Neural crest cell (in vitro differentiated cells): Measurements from ENCODE around the gene LGI1. TPM values are rescaled to one million over a fixed set of nuclear protein-coding genes. Genes with fewer than 3 reads are reported as not detected.

ENCODE experiments used
- DNase-seq: peaks from one replicate; pipeline ENCODE4 v3.0.0; 2021; ENCODE audit warnings: low read depth, mixed read lengths, low spot score
- H3K27ac Mint-ChIP-seq: one replicate; pipeline ENCODE4 v1.8.0; 2021; ENCODE audit warnings: mild to moderate bottlenecking, mixed read lengths; ENCODE audit not compliant: unreplicated experiment
- H3K27me3 Mint-ChIP-seq: 2 replicates; pipeline ENCODE4 v1.8.0; 2021; ENCODE audit warnings: low read depth, mild to moderate bottlenecking, mixed read lengths
- H3K36me3 Mint-ChIP-seq: 2 replicates; pipeline ENCODE4 v1.8.0; 2021; ENCODE audit warnings: low read depth, mild to moderate bottlenecking, mixed read lengths
- H3K4me1 Mint-ChIP-seq: 2 replicates; pipeline ENCODE4 v1.8.0; 2021; ENCODE audit warnings: mixed read lengths
- H3K4me3 Mint-ChIP-seq: one replicate; pipeline ENCODE4 v1.8.0; 2021; ENCODE audit warnings: mild to moderate bottlenecking, mixed read lengths
- H3K9me3 Mint-ChIP-seq: 2 replicates; pipeline ENCODE4 v1.8.0; 2021; ENCODE audit warnings: mixed read lengths
- total RNA-seq: library from RNA; stranded (reverse); gene quantifications from 2 replicates; pipeline ENCODE4 v1.2.1, GENCODE V29; 2021
- TF ChIP-seq, protein P1 (sequence below): fragments of 200-600 bp; sonication (generic); conservative IDR thresholded peaks from 2 replicates; pipeline ENCODE4 v1.5.0; 2021; ENCODE audit warnings: antibody characterized with exemption, mild to moderate bottlenecking

Gene LGI1
- total RNA-seq, 1 donor from 2014 or later, result 22.6 TPM

DNA sequence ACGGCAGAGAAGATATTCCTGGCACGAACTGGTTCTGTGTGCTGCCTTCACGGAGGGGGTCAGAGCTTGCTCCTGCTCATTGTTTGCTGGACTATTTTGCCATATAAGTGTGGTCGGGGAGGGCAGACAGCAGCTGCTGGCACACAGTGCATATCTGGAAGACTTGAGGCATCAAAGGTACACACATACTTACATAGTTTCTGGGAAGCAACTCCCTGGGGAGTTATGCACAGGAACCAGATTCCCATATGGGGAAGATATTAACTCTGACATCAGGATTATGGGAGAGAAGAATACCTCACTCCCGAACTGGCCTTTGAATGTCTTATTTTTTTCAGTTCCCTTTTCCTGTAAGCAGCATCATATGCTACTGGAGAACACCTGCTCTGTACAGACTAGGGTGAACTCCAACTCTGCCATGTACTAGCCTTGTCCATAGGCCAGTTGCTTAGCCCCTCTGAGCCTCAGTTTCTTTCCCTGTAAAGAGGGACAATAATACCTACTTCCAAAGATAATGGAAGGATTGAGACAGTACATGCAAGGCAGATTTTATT, 41.5 kb downstream of the LGI1 start:
- no peak overlapping the region for H3K27ac Mint-ChIP-seq
- H3K4me3 Mint-ChIP-seq, result no peak overlapping the region
- TF ChIP-seq, protein P1, sequence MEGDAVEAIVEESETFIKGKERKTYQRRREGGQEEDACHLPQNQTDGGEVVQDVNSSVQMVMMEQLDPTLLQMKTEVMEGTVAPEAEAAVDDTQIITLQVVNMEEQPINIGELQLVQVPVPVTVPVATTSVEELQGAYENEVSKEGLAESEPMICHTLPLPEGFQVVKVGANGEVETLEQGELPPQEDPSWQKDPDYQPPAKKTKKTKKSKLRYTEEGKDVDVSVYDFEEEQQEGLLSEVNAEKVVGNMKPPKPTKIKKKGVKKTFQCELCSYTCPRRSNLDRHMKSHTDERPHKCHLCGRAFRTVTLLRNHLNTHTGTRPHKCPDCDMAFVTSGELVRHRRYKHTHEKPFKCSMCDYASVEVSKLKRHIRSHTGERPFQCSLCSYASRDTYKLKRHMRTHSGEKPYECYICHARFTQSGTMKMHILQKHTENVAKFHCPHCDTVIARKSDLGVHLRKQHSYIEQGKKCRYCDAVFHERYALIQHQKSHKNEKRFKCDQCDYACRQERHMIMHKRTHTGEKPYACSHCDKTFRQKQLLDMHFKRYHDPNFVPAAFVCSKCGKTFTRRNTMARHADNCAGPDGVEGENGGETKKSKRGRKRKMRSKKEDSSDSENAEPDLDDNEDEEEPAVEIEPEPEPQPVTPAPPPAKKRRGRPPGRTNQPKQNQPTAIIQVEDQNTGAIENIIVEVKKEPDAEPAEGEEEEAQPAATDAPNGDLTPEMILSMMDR, result no peak
- H3K9me3 Mint-ChIP-seq, result peaks cover 4% of the 10 kb centered on the region
- H3K4me1 Mint-ChIP-seq, result peaks cover 8% of the 10 kb centered on the region
- H3K36me3 Mint-ChIP-seq, result peaks cover 10% of the 10 kb centered on the region
- H3K27me3 Mint-ChIP-seq, result peaks cover 3% of the 10 kb centered on the region
- DNase-seq, result no peak

DNA sequence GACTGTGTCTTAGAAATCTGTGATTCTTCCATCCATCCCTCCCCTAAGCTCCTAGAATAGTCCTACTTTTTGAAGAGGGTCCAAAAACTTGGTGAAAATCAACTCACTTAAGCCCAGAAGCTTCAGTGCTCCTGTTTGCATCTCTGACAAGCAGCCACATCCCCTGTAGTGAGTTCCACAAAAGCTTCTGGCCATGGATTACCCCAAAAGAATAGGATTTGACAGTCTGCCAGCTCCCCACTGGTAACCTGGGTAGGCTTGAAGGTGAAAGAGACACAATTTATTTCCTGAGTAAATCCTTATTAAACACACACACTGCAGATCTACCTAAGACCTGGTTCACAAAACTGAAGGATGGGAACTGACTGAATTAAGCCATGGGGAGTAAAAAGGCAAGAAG, 46.5 kb downstream of the LGI1 start:
- H3K4me3 Mint-ChIP-seq, result no peak overlapping the region
- no peaks in the 10 kb centered on the region for H3K36me3 Mint-ChIP-seq
- TF ChIP-seq, protein P1, result no peak
- peaks cover under 1% of the 10 kb centered on the region for H3K4me1 Mint-ChIP-seq
- H3K27ac Mint-ChIP-seq, result no peak overlapping the region
- peaks cover 3% of the 10 kb centered on the region for H3K27me3 Mint-ChIP-seq
- H3K9me3 Mint-ChIP-seq, result peaks cover 2% of the 10 kb centered on the region
- DNase-seq, result no peak

DNA sequence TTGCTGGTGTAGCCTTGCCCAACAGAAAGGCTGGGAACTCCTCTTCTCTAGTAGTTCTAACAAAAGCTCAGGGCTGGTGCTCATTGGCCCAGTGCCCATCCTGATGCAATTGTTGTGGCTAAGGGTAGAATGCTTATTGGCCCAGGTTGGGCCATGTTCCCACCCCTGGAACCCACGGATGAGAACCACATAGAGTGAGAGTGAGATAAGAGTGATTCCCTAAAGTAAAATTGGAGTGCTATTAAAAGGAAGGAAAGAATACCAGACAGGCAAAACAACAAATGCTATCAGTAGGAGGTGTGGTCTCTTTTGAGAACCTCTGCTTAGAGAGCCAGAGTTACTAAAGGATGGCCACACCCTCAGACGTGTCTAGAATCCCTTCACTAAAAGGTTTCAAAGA, 49.2 kb downstream of the LGI1 start:
- DNase-seq, result no peak
- Mint-ChIP-seq H3K9me3 (peaks cover 2% of the 10 kb centered on the region), H3K4me3 (no peak overlapping the region), H3K4me1 (no peaks in the 10 kb centered on the region), H3K36me3 (no peaks in the 10 kb centered on the region), H3K27me3 (no peaks in the 10 kb centered on the region), H3K27ac (no peak overlapping the region)
- TF ChIP-seq, protein P1, result no peak

DNA sequence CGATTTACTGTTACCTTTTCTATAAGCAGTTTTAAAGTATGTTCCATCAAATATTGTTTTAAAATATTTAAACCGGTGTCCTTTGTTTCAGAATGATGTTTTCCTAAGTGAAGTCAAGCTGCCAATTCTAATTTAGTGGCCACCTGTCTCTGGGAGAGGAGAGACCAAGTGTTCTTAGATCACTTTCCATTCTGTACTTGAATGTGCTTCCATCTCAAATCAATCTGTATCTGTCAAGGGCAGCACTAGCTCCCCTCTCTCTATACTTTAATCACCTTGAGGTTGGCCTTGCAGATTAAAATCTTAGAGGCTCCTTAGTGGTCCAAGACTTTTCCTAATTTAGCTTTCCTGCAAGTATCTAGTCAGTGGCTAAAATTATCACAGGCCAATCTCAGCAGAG, 49.6 kb downstream of the LGI1 start:
- H3K36me3 Mint-ChIP-seq, result no peaks in the 10 kb centered on the region
- H3K27ac Mint-ChIP-seq, result no peak overlapping the region
- H3K27me3 Mint-ChIP-seq, result no peaks in the 10 kb centered on the region
- peaks cover 2% of the 10 kb centered on the region for H3K9me3 Mint-ChIP-seq
- no peak for DNase-seq
- TF ChIP-seq, protein P1, result no peak
- H3K4me3 Mint-ChIP-seq, result no peak overlapping the region
- no peaks in the 10 kb centered on the region for H3K4me1 Mint-ChIP-seq

DNA sequence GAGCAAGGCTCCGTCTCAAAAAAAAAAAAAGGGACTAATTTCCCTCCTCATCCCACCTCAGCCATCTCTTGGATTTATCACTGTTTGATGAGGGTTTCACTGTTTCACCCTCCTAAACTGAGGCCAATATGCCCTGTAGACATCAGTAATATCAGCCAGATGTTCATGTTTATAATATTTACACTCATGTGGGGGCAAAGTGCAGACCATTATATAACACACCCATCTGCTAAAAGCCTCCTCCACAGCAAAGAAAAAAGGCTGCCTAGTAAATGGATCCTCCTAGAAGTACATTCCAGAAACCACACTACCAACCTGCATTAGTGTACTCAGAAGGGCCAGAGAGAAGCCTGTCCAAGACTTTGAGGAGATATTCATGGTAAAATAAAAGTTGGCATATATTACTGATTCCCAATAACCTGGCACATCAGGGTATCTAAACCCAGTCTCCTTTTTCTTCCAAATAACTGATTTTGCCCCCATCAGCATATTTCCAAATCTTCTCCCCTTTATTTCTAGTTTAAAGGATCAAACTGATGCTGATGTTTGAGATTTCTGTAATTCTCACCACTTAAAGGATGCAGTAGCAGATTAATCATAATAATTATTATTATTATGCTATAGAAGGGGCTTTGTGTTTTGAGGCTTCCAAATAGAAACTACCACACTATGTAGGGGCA, 55.1 kb downstream of the LGI1 start:
- Mint-ChIP-seq H3K27ac (no peak overlapping the region), H3K9me3 (no peaks in the 10 kb centered on the region), H3K36me3 (no peaks in the 10 kb centered on the region), H3K27me3 (peaks cover 13% of the 10 kb centered on the region), H3K4me1 (peaks cover 24% of the 10 kb centered on the region), H3K4me3 (no peak overlapping the region)
- TF ChIP-seq, protein P1, result no peak
- no peak for DNase-seq
